A549 (cell line): ENCODE measurements around the gene VAV3.

Source experiments
- EP300 ChIP-seq, 2 experiments: fragments of >200 bp; sonication (Bioruptor Twin); formaldehyde crosslinking; IDR thresholded peaks; 2 replicates in 1 of 2; 3 replicates in 1 of 2; pipeline ENCODE4 v1.6.1; 2016 to 2017
- MAFK ChIP-seq: fragments of 450-650 bp; IDR thresholded peaks from 2 replicates; pipeline ENCODE4 v1.6.1; 2014; ENCODE audit not compliant: partially characterized antibody
- MAX ChIP-seq: IDR thresholded peaks from 2 replicates; pipeline ENCODE4 v1.6.1; 2012
- PHF8 ChIP-seq: fragments of 200-600 bp; sonication (generic); IDR thresholded peaks from 2 replicates; pipeline ENCODE4 v1.6.1; 2016; ENCODE audit warnings: low read depth, mild to moderate bottlenecking, antibody characterized with exemption, moderate library complexity, borderline replicate concordance
- SMC3 ChIP-seq: fragments of >200 bp; sonication (Bioruptor Twin); formaldehyde crosslinking; IDR thresholded peaks from 3 replicates; pipeline ENCODE4 v1.6.1; 2018; ENCODE audit warnings: inconsistent platforms

- no peak for TF ChIP-seq MAX
- no peak for TF ChIP-seq EP300 (IDR thresholded peaks at IDR 0.05)
- TF ChIP-seq SMC3, result no peak
- TF ChIP-seq MAFK, result no peak
- TF ChIP-seq PHF8, result no peak
Observed at GRCh38 chr1:107877092-107877491, 87.9 kb downstream of the VAV3 start.
